GM18907 (cell line): Measurements from ENCODE around the gene KCTD2.
"Not testable (repeated sequence)": the region's sequence is repeated elsewhere in the genome, so short reads cannot be mapped to it uniquely, and the experiment has no call there.

Experiments used
- ATAC-seq: cut with Tn5 transposase; IDR thresholded peaks from one replicate; pipeline ENCODE4 v1.9.1; 2021; ENCODE audit warnings: mild to moderate bottlenecking, moderate library complexity; ENCODE audit not compliant: unreplicated experiment

KCTD2 gene

DNA sequence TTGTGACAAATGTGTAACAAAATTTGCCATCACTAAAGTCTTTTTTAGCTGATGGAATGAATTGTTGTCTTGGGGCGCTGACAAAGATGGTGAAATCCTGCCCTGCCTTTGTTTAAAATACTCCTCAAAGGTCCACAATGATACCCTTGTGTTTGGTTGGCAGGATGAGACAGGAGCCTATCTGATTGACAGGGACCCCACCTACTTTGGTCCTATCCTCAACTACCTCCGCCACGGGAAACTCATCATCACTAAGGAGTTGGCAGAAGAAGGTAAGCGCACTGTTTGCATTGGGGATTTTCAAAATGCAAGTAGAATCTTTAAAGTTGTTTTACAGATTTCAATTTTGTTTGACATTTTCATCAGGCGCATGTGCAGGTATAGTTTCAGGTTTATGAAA, 2.0 kb downstream of the KCTD2 start:
- ATAC-seq: no peak

DNA sequence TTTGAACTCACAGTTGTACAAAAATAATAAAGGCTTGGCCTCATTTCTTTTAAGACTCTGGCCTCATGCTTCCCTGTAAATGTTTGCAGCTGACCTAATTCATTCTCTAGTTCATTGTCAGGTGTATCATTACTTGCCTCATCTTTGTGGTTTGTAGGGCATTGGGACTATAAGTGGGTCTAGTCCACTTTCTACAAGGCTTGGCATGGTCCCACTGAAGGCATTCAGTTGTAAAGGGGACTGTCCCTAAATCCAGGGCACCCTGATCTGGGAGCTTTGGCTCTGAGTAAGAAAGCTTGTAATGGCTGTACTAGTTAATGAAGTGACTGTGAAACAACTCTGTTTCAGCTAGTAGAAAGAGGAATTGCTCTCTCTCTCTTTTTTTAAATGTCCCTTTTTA, 2.7 kb downstream of the KCTD2 start:
- ATAC-seq: no peak

DNA sequence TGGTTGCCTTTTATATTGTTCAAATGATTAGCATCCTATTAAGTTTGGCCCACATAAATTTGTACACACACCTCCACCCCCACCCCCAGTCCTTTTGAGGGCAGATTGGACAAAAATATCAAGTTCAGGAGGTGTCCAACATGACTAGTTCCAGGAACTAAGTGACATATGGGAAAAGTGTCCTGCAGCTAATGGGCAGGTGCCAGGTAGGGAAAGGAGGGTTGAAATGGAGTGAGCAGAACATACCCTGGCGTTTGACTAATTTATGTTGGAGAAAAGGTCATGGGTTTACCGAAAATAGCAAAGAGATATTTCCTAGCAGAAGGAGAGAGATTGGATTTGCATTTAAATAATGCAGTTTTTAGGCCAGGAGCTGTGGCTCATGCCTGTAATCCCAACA, 4.9 kb downstream of the KCTD2 start:
- ATAC-seq: no peak

DNA sequence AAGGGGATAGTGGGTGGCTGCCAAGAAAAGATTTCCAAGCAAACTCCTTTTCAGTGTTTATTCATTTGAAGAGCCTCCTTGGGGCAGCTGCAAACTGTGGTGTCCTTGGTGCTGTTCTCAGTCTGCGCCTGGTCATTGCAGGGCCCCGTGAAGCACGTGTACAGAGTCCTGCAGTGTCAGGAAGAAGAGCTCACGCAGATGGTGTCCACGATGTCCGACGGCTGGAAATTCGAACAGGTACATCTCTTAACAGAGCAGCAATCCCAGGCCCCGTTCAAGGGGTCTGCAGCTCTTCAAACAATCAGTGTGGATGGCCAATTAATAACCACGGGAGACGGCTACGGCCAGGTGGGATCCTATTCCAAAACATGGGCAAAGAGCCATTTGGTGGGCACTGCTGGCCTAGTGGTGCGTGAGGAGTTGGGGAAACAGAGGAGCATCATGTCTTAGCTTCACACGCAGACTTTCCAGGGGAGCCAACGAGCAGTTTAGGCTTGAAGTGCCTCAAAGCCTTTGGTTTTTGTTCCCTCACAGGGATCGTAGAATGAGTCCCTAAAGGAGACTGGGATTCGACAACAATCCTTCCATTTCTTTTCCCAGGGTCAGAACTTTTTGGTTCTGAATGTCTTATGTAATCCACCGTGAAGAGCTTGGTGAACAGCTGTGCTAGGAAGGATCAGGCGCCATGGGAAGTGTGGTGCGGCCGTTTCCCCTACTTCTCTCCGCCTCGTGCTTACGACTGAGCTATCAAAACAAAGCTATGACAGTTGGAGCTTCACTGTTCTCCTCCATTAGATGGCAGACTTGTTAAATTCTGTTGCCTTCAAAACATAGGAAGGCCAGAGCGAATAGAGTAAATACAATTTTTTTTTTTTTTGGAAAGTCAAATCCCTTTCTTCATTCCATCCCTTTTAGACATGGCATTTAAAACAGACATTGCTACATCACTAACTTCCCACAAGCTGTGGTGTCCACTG, 12.6 kb downstream of the KCTD2 start:
- no peak for ATAC-seq

DNA sequence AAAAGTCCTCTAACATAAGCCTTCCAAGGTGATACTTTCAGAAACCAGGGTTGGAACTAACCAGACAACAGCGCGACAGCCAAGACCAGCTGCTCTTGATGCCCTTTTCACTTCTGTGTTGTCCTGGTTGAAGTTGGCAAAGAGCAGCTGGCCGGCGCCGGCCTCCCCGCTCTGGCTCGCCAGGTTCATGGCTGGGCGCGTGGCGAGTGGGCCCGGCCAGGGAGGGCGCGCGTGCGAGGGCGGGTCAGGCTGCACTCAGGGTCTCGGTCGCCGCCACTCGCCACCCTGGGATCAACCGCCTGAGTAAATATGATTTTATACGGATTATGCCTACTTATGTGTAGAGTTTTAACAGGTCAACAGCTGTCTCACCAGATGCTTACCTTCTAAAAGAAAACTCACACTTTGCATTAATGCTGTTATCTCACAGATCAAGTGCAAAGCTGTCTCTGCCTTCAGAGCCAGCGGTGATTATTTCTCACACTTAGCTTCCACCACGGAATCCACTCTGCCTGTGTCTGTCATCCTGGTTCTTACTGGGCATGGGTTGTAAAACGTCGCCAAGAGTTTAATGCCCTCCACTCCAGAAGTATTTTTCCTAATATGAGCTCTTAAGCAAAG, 13.5 kb downstream of the KCTD2 start:
- no peak for ATAC-seq

DNA sequence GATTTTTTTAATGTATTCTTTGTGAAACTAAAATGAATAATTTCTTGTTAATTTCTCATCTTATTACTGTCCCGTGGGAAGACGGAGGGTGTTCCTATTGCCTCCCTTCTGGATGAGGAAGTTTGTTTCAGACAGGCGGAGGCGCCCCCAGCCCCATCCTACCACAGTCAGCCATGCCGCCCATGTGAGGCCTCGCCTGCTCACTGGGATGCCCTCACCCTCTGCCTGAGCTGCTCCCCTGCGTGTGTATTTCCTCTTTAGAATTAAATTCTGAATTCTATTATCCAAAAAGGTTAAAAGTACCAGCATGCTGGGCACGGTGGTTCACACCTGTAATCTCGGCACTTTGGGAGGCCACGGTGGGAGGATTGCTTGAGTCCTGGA, 14.0 kb downstream of the KCTD2 start:
- ATAC-seq: no peak

DNA sequence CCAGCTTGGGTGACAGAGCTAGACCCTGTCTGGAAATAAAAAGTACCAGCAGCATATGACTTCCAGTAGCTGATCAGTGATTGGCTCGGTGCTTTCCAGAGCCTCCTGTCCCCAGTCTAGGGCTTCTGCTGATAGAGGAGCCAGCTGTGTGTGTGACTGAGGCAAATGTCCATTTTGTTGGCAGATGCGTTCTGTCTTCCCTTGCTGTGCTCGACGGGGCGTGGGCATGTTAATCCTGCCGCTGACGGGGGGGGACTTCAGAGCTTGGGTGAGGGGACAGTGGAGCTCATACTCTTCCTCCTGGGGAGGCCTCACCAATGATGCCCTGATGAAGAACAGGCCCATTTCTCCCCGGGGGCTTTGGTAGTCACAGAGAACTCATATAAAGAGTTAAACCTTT, 14.6 kb downstream of the KCTD2 start:
- ATAC-seq: no peak

DNA sequence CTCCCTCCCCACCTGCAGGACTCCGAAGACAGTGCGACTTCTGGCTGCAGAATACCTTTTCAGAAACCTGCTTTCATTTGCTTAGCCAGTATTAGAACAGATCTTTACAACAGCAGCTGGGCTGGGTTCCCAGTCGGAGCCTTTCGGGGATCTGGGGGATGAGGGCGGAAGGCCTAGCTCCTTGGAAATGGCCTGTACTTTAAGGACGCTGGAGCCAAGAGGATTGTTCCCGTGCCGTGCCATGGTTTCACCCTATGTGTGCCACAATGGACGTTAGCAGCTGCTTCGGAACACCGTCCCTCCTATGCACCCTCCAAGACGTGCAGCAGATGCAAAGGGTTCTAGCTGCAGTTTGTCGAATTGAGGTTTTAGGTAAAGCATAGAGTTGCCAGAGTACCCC, 16.2 kb downstream of the KCTD2 start:
- no peak for ATAC-seq

DNA sequence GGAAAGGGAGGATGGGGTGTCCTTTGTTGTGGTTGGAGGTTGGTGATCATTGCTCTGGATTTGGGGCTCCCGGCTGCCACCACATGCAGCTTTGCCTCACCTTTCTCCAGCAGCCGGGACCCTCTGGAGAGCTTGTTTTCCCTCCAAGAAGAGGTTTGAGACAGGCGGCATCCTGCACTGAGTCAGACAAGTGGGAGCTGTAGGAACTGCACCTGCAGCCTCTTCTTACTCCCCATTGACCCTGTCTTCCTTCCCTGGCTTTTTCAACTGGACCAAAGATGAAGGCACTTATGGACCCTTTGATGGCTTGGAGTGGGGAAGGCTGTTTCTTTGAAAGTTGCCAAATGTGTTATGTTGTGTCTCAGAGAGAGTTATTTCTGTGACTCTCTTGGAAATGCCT, 16.6 kb downstream of the KCTD2 start:
- no peak for ATAC-seq

DNA sequence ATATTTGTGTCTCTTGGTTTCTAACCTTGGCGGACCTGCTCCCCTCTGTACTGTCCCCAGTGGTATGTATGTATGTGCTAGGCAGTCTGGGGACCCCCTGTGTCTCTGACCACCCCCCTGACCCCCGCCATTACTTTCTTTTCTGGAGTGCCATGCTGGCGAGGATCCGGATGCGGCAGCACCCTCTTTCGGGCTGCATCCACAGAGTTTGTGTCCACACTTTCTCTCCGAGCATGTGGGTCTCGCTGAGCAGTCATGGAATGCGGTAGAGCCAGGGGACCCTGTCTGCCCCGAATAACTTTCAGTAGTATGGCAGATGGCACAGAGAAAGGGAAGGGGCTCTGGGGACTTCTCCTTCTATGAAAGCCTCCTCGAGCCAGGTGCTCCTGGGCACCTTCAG, 17.0 kb downstream of the KCTD2 start:
- ATAC-seq: no peak

DNA sequence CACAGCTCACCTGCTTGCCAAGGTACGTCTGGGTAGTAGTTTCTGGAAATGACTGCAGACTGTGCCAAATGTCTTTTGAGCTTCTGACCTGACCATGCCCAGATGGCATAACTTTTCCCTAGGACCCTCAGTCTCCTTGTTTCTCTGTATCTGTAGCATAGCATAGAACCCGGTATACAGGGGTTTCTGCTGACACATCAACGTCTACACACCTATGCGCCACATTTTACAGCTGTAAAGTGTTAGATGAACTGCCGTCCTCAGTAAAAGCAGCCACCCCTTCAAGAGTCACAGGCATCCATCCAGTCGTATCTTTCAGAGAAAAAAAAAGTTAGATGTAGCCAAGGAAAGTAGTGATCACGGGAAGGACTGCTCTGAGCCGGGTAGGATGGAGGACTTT, 17.4 kb downstream of the KCTD2 start:
- ATAC-seq: no peak

DNA sequence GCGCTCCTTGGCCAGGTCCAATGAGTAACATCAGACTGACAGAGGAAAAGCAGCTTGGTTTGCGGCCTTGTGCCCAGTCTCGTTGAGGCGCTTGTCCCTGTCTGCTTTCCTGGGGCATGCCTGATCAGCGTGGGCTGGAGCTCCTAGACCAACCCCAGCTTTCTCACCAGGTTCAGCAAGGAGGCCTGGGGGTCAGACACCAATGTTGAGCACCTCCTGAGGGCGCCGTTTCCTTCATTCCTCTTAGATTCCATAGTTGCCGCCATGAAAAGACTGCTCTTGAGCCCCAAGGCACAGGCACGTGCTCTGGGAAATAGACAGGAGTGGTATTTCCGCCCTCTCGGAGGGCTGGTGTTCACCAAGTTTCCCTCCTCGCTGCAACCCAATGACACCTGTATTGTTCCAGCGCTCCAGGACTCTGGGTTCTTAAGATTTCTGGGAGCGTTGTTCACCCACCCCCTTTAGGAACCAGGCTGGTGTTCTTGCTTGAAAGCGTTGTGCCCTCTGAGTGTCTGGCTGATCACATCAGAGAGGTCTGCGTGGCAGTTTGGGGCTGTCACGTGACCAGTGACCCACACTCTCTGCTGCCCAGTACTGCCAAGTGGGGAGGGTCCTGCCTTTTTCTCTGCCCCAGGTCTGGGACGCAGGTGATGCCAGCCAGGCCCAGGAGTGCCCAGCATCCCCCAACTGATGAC, 18.0 kb downstream of the KCTD2 start:
- no peak for ATAC-seq

DNA sequence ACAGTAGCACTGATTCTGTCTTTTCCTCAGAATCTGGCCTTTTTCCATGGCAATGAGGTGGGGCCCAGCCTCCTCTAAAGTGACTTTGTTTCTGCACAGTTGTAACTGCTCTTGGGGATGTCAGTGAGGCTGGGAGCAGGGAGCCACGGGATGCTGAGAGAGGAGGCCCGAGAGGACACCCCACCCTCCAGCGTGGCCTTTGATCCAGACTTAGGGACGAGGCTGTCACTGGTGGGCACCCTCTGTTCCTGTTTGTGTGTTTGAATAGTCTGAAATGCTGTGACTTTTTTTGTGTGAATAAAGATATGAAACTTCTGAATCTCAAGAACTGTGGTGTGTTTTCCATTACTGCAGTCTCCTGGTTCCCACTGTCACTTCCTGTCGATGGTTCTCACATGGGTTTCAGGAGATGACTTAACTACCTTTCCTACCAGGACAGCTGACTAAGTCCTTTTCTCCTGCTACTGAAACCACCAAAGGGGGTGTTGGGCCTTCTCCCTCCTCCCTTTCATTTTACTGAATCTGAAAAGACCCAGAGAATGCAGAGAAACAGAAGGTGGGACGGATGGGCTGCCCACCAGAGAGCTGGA, 18.6 kb downstream of the KCTD2 start:
- no peak for ATAC-seq

DNA sequence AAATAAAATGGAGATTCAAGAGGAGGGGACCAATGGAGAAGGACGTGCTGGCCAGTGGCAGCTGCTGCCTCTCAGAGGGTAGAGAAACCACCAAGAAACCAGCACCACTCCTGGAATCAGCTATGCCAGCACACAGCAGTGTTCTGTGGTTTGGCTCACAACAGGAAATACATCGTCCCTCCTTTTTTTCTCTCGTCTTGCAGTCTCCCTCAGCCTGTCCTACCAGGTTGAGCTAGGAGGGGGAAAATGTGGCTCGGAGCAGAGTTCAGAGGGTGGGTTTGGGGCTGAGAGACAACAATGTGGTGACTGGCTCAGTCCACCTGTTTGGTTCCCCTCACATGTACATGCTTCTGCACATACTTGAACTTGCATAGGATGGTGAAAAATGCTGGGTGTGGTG, 20.8 kb downstream of the KCTD2 start:
- ATAC-seq: no peak

DNA sequence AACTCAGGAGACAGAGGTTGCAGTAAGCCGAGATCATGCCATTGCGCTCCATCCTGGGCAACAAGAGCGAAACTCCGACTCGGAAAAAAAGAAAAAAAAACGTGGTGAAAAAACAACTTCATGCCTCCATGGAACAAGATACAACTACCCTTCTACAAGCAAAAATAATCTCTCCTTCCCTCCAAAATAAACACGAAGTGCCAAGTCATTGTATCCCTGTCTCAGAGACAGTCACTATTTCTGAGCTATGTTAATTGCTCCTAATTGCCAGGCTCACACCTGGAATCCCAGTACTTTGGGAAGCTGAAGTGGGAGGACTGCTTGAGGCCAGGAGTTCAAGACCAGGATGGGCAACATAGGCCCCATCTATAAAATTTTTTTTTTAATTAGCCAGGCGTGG, 21.7 kb downstream of the KCTD2 start:
- no peak for ATAC-seq

DNA sequence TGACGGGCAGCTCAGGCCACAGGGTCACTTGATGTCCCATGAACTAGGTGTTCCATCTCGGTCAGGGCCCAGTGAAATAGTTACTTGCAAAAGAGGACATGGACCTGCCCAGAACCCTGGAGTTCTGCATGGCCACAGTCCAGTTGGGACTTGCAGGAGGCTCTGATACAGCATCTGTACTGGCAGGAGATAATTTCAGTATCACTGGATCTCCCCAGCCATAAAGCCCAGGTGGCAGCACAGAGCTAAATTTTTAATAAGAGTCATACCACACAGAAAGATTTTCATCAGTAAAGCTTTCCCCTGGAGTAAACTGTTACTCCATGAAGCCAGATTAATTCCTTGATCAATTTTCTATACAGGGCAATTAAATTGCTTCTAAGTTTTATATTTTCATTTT, 22.8 kb downstream of the KCTD2 start:
- ATAC-seq: no peak

DNA sequence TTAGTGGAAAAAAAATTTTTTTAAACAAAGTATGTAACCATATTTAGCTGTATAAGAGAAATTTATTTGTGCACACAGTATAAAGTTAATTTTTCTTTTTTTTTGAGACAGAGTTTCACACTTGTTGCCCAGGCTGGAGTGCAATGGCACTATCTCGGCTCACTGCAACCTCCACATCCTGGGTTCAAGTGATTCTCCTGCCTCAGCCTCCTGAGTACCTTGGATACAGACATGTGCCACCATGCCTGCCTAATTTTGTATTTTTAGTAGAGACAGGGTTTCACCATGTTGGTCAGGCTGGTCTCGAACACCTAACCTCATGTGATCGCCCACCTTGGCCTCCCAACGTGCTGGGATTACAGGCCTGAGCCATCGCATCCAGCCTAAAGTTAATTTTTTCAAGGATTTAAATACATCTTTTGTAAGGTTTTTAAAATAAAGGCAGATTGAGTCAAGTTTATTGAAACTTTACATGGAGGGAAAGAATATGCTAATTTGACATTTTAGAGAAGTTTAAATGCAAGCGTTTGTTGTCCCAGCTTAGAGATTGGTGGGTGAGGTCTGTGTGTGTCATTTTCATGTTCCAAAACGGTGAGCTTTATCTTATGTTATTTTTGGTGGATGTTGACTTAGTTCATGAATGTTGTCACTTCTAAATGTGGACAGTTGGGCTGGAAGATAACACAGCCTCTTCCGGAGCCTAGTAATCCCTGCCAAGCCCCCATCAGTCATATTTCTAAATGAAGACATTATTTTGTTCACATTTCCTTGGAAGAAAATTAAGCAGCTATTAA, 24.6 kb downstream of the KCTD2 start:
- not testable (repeated sequence) for ATAC-seq

DNA sequence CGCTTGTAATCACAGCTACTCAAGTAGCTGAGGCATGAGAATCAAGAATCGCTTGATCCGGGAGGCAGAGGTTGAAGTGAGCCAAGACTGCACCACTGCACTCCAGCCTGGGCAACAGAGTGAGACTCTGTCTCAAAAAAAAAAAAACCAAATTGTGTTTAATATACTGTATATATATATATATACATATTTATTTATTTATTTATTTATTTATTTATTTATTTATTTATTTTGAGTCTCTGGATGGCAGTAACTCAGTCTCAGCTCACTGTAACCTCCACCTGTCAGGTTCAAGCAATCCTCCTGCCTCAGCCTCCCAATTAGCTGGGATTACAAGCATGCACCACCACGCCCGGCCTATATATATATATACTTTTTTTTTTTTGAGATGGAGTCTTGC, 25.9 kb downstream of the KCTD2 start:
- not testable (repeated sequence) for ATAC-seq

DNA sequence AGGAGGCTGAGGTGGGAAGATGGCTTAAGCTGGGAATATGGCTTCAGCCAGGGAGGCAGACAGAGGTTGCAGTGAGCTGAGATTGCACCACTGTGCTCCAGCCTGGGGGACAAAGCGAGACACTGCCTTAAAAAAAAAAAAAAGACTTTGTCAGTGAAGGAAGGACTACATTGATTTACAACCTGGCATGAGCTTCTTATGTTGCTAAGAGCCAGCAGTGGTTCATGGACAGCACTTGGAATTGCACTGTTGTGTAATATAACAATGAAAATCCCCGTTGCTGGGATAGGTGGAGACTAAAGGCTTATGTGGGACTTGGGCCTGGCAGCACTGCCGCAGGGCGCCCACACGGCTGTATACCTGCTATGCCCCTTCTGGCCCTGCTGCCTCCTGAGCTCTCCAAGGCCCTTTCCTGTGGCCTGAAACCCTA, 26.6 kb downstream of the KCTD2 start:
- ATAC-seq: no peak

DNA sequence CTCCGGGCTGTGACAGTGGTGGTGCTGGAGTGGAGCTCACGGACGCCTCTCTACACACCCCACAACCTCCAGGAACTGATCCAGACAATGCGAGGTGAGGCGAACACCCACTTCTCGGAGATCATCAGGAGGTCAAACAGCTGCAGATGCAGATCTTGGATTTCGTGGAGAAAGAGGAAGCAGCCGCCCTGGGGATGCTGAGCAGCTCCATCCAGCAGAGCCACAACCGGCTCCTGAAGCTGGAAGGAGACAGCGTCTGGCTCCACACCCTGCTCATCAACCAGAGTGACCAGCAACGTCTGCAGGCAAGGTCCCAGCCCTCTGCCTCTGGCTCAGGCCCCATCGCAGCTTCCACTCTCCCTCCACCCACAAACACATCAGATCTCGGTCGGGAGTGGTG, 27.5 kb downstream of the KCTD2 start:
- no peak for ATAC-seq
